ENCODE data around the gene GP1BB.

- TF ChIP-seq, protein P1, sequence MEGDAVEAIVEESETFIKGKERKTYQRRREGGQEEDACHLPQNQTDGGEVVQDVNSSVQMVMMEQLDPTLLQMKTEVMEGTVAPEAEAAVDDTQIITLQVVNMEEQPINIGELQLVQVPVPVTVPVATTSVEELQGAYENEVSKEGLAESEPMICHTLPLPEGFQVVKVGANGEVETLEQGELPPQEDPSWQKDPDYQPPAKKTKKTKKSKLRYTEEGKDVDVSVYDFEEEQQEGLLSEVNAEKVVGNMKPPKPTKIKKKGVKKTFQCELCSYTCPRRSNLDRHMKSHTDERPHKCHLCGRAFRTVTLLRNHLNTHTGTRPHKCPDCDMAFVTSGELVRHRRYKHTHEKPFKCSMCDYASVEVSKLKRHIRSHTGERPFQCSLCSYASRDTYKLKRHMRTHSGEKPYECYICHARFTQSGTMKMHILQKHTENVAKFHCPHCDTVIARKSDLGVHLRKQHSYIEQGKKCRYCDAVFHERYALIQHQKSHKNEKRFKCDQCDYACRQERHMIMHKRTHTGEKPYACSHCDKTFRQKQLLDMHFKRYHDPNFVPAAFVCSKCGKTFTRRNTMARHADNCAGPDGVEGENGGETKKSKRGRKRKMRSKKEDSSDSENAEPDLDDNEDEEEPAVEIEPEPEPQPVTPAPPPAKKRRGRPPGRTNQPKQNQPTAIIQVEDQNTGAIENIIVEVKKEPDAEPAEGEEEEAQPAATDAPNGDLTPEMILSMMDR (conservative IDR thresholded peaks at IDR 0.05; ENCODE audit: low read length): no peak
- no peak for TF ChIP-seq EZH2phosphoT487 (IDR thresholded peaks at IDR 0.05; ENCODE audit: borderline replicate concordance)
These were observed 37.8 kb downstream of the GP1BB start for GRCh38 chr22:19760951-19761724.
